H9 (cell line): ENCODE results near the gene MAPK14. TPM values are rescaled to one million over a fixed set of nuclear protein-coding genes. Genes with fewer than 3 reads are reported as not detected.
A peak's percentile ranks its signal among the peaks of the same experiment; 100 is the strongest.

Experiments used
- DNase-seq: peaks from one replicate; pipeline ENCODE4 v3.0.0-alpha.2; 2017
- H2AFZ ChIP-seq: one replicate; pipeline ENCODE4 v1.6.1; 2013; ENCODE audit warnings: mild to moderate bottlenecking, low read length, control low read depth, moderate library complexity
- H2AK5ac ChIP-seq: 2 replicates; pipeline ENCODE4 v1.6.1; 2013; ENCODE audit warnings: low read length, control low read depth, mixed read lengths; ENCODE audit not compliant: insufficient read length
- H2BK120ac ChIP-seq: one replicate; pipeline ENCODE4 v1.6.1; 2013; ENCODE audit warnings: low read depth, mild to moderate bottlenecking, low read length, control low read depth, inconsistent platforms; ENCODE audit not compliant: poor library complexity, severe bottlenecking
- H2BK12ac ChIP-seq: 2 replicates; pipeline ENCODE4 v1.6.1; 2013; ENCODE audit warnings: low read length, control low read depth, mixed read lengths, low read depth; ENCODE audit not compliant: insufficient read length
- H2BK15ac ChIP-seq: 2 replicates; pipeline ENCODE4 v1.6.1; 2013; ENCODE audit warnings: low read depth, low read length, control low read depth
- H2BK20ac ChIP-seq: one replicate; pipeline ENCODE4 v1.6.1; 2013; ENCODE audit warnings: low read depth, mild to moderate bottlenecking, low read length, control low read depth, inconsistent platforms; ENCODE audit not compliant: poor library complexity, severe bottlenecking
- H2BK5ac ChIP-seq: 2 replicates; pipeline ENCODE4 v1.6.1; 2013; ENCODE audit warnings: low read length, control low read depth, mixed read lengths; ENCODE audit not compliant: insufficient read length
- H3K14ac ChIP-seq: 2 replicates; pipeline ENCODE4 v1.6.1; 2013; ENCODE audit warnings: low read length, control low read depth; ENCODE audit not compliant: insufficient read depth
- H3K18ac ChIP-seq: 2 replicates; pipeline ENCODE4 v1.6.1; 2013; ENCODE audit warnings: low read depth, mild to moderate bottlenecking, mixed read lengths, low read length, control low read depth; ENCODE audit not compliant: insufficient read length
- H3K23ac ChIP-seq: 2 replicates; pipeline ENCODE4 v1.6.1; 2013; ENCODE audit warnings: low read length, control low read depth, mixed read lengths, low read depth; ENCODE audit not compliant: insufficient read length
- H3K23me2 ChIP-seq: 2 replicates; pipeline ENCODE4 v1.6.1; 2013; ENCODE audit warnings: low read depth, mild to moderate bottlenecking, mixed read lengths, low read length, control low read depth; ENCODE audit not compliant: insufficient read length, poor library complexity, severe bottlenecking
- H3K27ac ChIP-seq: 2 replicates; pipeline ENCODE4 v1.5.1; 2013; ENCODE audit warnings: low read length, control low read depth, mixed read lengths, low read depth; ENCODE audit not compliant: insufficient read length
- H3K27me3 ChIP-seq: 2 replicates; pipeline ENCODE4 v1.6.1; 2013; ENCODE audit warnings: low read length, control low read depth, inconsistent platforms; ENCODE audit not compliant: insufficient read depth
- H3K4ac ChIP-seq: 2 replicates; pipeline ENCODE4 v1.6.1; 2013; ENCODE audit warnings: low read depth, mild to moderate bottlenecking, control low read depth, inconsistent platforms, low read length, moderate library complexity
- H3K4me1 ChIP-seq: 2 replicates; pipeline ENCODE4 v1.6.1; 2013; ENCODE audit warnings: low read length, control low read depth, inconsistent platforms; ENCODE audit not compliant: insufficient read depth
- H3K4me2 ChIP-seq: 2 replicates; pipeline ENCODE4 v1.6.1; 2013; ENCODE audit warnings: low read length, control low read depth, mixed read lengths; ENCODE audit not compliant: insufficient read length, insufficient read depth
- H3K56ac ChIP-seq: 2 replicates; pipeline ENCODE4 v1.6.1; 2013; ENCODE audit warnings: low read depth, mild to moderate bottlenecking, mixed read lengths, low read length, control low read depth; ENCODE audit not compliant: insufficient read length
- H3K79me1 ChIP-seq: 2 replicates; pipeline ENCODE4 v1.6.1; 2013; ENCODE audit warnings: low read depth, mild to moderate bottlenecking, moderate library complexity, low read length, control low read depth, inconsistent platforms; ENCODE audit not compliant: insufficient read depth, poor library complexity, severe bottlenecking
- H3K79me2 ChIP-seq: 2 replicates; pipeline ENCODE4 v1.6.1; 2013; ENCODE audit warnings: low read length, control low read depth, inconsistent platforms; ENCODE audit not compliant: insufficient read depth
- H3K9ac ChIP-seq: 2 replicates; pipeline ENCODE4 v1.6.1; 2013; ENCODE audit warnings: low read length, control low read depth, mixed read lengths; ENCODE audit not compliant: insufficient read length; ENCODE audit errors: extremely low read depth
- H3K9me3 ChIP-seq: one replicate; pipeline ENCODE4 v1.6.1; 2013; ENCODE audit warnings: low read depth, low read length, inconsistent platforms; ENCODE audit not compliant: control insufficient read depth
- H3T11ph ChIP-seq: one replicate; pipeline ENCODE4 v1.6.1; 2013; ENCODE audit warnings: mild to moderate bottlenecking, low read length, control low read depth, inconsistent platforms
- H4K20me1 ChIP-seq: one replicate; pipeline ENCODE4 v1.6.1; 2013; ENCODE audit not compliant: control insufficient read depth, insufficient read length, insufficient read depth
- H4K5ac ChIP-seq: 2 replicates; pipeline ENCODE4 v1.6.1; 2013; ENCODE audit warnings: low read depth, mild to moderate bottlenecking, mixed read lengths, low read length, control low read depth; ENCODE audit not compliant: insufficient read length
- H4K8ac ChIP-seq: replicated peaks from 2 replicates; pipeline ENCODE4 v1.6.1; 2013; ENCODE audit warnings: low read length, control low read depth, mixed read lengths, low read depth; ENCODE audit not compliant: insufficient read length
- H4K91ac ChIP-seq: 2 replicates; pipeline ENCODE4 v1.6.1; 2013; ENCODE audit warnings: low read depth, mild to moderate bottlenecking, moderate library complexity, mixed read lengths, low read length, control low read depth; ENCODE audit not compliant: insufficient read length
- H3K27ac Mint-ChIP-seq, 3 experiments: 2 replicates in 2 of 3; 3 replicates in 1 of 3; pipeline ENCODE4 v1.8.0; 2020 to 2021; ENCODE audit warnings: mixed read lengths in 3 of 3, mild to moderate bottlenecking in 1 of 3, moderate library complexity in 1 of 3
- H3K27me3 Mint-ChIP-seq: 2 replicates; pipeline ENCODE4 v1.8.0; 2021; ENCODE audit warnings: low read depth, mild to moderate bottlenecking, moderate library complexity, mixed read lengths
- H3K36me3 Mint-ChIP-seq, 3 experiments: 2 replicates in 2 of 3; 3 replicates in 1 of 3; pipeline ENCODE4 v1.8.0; 2020 to 2021; ENCODE audit warnings: low read depth in 3 of 3, mixed read lengths in 3 of 3; ENCODE audit not compliant: insufficient read depth in 1 of 3
- H3K4me1 Mint-ChIP-seq, 2 experiments: 2 replicates each; pipeline ENCODE4 v1.8.0; 2020; ENCODE audit warnings: mixed read lengths in 2 of 2
- H3K4me3 Mint-ChIP-seq, 2 experiments: 2 replicates in 1 of 2; 3 replicates in 1 of 2; pipeline ENCODE4 v1.8.0; 2020 to 2021; ENCODE audit warnings: mild to moderate bottlenecking in 2 of 2, mixed read lengths in 2 of 2, moderate library complexity in 1 of 2
- H3K9me3 Mint-ChIP-seq, 2 experiments: 2 replicates in 1 of 2; 3 replicates in 1 of 2; pipeline ENCODE4 v1.8.0; 2020; ENCODE audit warnings: mild to moderate bottlenecking in 2 of 2, mixed read lengths in 2 of 2, moderate library complexity in 1 of 2
- WGBS: extraction: QIAGEN DNeasy Blood & Tissue Kit; methylation state at CpG from one replicate; pipeline ENCODE4 v1.1.7; 2013; ENCODE audit warnings: missing lambda C conversion rate, low lambda C conversion rate, mixed read lengths; ENCODE audit not compliant: insufficient read length; ENCODE audit errors: extremely low coverage; 5-methylcytosine and 5-hydroxymethylcytosine counted together
- total RNA-seq: library from RNA; stranded (reverse); gene quantifications from 2 replicates; pipeline ENCODE4 v1.2.1, GENCODE V29; 2021
- TF ChIP-seq, protein P1 (sequence below): fragments of 200-600 bp; sonication (generic); conservative IDR thresholded peaks from 3 replicates; pipeline ENCODE4 v1.8.0; 2021; ENCODE audit warnings: antibody characterized with exemption, mild to moderate bottlenecking

Gene MAPK14
- total RNA-seq, 1 experiment from 2014 or later: 40.5 TPM

GRCh38 chr6:36035225-36035624, 7.6 kb downstream of the MAPK14 start:
- Histone ChIP-seq H3K27ac (no peak overlapping the region), H2AK5ac (no peak overlapping the region), H2BK15ac (no peak overlapping the region), H2BK12ac (no peak overlapping the region), H3K79me2 (peaks cover 17% of the 10 kb centered on the region; the same call in 1 of the 2 replicates), H3K79me1 (peaks cover 9% of the 10 kb centered on the region), H2BK120ac (no peak overlapping the region), H4K20me1 (no peaks in the 10 kb centered on the region), H4K5ac (no peak overlapping the region), H3K23me2 (no peaks in the 10 kb centered on the region), H3K14ac (no peak overlapping the region), H2AFZ (no peak overlapping the region), H3K4me1 (no peaks in the 10 kb centered on the region; the same call in 1 of the 2 replicates), H4K91ac (no peak overlapping the region), H2BK5ac (no peak overlapping the region), H3K56ac (no peak overlapping the region), H3K9me3 (no peaks in the 10 kb centered on the region), H3K9ac (no peak overlapping the region), H3K18ac (no peak overlapping the region), H3K4ac (no peak overlapping the region), H3T11ph (no peak overlapping the region), H4K8ac (no peak overlapping the region), H3K4me2 (no peak overlapping the region), H3K27me3 (no peaks in the 10 kb centered on the region), H3K23ac (no peak overlapping the region), H2BK20ac (no peak overlapping the region)
- Mint-ChIP-seq H3K9me3 (no peaks in the 10 kb centered on the region), H3K27me3 (no peaks in the 10 kb centered on the region), H3K4me1 (peaks cover 2 to 38% of the 10 kb centered on the region in 2 experiments; a peak in 3 of 4 replicates), H3K27ac (peak overlapping the region in 1 of 3 experiments; percentile 17; a peak in 2 of 7 replicates), H3K36me3 (peaks cover 0 to 3% (median 0%) of the 10 kb centered on the region in 3 experiments; a peak in 2 of 7 replicates), H3K4me3 (no peak overlapping the region)
- WGBS: no CpG with 5 or more reads among the region's 4 CpGs
- TF ChIP-seq, protein P1, sequence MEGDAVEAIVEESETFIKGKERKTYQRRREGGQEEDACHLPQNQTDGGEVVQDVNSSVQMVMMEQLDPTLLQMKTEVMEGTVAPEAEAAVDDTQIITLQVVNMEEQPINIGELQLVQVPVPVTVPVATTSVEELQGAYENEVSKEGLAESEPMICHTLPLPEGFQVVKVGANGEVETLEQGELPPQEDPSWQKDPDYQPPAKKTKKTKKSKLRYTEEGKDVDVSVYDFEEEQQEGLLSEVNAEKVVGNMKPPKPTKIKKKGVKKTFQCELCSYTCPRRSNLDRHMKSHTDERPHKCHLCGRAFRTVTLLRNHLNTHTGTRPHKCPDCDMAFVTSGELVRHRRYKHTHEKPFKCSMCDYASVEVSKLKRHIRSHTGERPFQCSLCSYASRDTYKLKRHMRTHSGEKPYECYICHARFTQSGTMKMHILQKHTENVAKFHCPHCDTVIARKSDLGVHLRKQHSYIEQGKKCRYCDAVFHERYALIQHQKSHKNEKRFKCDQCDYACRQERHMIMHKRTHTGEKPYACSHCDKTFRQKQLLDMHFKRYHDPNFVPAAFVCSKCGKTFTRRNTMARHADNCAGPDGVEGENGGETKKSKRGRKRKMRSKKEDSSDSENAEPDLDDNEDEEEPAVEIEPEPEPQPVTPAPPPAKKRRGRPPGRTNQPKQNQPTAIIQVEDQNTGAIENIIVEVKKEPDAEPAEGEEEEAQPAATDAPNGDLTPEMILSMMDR: no peak
- DNase-seq: no peak
